A549 (cell line): Measurements from ENCODE around the gene FOXO3.

Source experiments
- CHD2 ChIP-seq: fragments of 150-350 bp; IDR thresholded peaks from 2 replicates; pipeline ENCODE4 v1.6.1; 2014; ENCODE audit warnings: low read length; ENCODE audit not compliant: partially characterized antibody
- MAX ChIP-seq: IDR thresholded peaks from 2 replicates; pipeline ENCODE4 v1.6.1; 2012
- REST ChIP-seq: fragments of 200-600 bp; sonication (generic); IDR thresholded peaks from 2 replicates; pipeline ENCODE4 v1.6.1; 2016; ENCODE audit warnings: antibody characterized with exemption, mild to moderate bottlenecking, moderate library complexity

GRCh38 chr6:108633436-108633835, 72.7 kb downstream of the FOXO3 start:
- TF ChIP-seq MAX: no peak
- TF ChIP-seq REST: no peak
- no peak for TF ChIP-seq CHD2
